ENCODE results near the gene MCOLN2.
"Not testable (repeated sequence)": the region's sequence is repeated elsewhere in the genome, so short reads cannot be mapped to it uniquely, and the experiment has no call there.

MCOLN2 gene

DNA sequence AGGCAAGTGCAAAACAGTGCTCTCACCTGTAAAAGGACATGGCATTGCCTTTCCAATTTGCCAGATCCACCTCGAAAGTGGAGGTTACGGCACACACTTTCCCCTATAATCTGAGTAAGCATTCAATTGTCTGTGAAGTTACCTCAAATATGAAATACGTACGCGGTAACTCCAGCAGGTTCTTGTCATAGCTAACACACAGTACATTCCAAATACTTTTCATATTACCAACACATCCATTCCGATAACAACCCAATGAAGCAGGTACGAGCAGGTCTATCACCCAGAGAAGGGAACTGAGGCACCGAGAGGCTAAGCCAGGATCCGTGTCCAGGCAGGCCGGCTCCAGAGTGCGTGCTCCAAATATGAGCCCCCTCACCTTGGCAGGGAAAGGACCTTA, 57.2 kb downstream of the MCOLN2 start:
- DNase-seq: no peak

DNA sequence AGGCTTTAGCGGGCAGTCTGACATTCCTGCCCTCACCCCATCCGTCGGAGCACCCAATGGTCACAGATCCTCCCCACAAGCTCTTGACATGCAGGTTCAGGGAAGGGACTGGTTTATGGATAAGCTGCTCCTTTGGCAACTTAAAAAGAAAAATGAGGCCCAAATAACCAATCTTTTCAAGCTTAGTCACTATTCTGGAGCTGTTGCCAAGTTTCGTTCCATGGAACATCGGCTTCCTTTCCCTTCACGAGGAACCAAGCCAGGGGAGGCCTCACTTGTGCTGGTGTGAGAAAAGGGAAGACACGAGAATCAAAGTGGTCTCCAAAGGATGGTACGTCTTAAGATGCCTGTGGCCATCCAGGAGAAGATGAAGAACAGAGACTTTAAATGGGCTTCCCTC, 57.8 kb downstream of the MCOLN2 start:
- no peak for DNase-seq

DNA sequence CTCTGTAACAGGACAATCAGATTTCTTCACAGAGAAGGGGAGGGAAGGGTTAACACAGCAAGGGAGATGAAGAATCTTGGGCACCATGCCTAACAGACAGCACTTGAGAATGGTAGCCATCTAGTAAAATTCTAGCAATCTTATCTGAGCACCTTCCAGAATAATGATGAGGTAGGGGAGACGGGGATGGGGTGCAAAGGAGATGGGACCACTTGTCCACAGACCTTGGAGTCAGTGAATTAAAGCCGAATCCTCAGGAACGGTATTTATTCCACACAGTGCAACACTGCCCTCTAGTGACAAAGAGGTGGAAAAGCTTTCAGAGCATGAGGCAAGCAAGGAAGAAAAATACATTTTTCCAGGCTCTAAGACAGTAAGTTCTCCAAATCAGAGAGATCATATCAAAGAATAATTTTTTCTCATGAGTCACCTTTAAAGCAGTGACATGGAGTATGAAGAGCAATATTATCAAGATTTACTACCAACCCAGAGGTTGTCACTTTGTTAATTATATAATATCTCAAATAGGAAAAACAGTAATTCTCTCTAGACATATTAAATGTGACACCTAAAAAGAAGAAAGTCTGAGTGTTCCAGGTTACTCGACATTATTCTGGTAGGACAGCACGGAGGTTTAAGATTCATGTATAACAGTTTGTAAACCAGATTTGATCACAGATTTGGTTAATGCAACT, 60.6 kb downstream of the MCOLN2 start:
- DNase-seq: peak; percentile 5

DNA sequence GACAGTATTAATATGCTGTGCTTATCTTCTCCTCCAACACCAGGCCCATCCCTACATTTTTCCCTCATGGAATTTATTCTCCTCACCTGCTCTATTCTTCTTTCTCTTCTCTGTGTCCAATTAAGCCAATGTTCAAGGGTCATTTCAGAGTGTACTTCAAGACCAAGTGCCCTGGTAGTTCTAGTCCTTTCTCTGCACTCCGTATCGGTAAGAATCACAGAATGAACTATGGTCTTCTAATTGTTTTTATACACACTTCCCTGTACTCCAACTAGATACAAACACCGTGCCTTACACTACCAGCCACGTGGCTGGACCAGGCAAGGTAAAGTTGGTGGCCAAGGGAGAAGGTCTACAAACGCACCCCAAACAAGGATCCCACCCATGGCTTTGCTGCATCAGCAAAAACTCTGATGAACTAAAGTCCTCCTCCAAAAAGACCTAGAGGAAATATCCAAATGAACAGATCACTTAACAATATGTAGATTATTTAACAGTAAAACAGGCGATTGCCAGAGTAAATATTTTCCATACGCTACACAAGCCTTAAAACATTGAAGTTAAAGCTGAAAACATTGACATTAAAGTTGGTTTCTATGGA, 63.8 kb downstream of the MCOLN2 start:
- no peak for DNase-seq

DNA sequence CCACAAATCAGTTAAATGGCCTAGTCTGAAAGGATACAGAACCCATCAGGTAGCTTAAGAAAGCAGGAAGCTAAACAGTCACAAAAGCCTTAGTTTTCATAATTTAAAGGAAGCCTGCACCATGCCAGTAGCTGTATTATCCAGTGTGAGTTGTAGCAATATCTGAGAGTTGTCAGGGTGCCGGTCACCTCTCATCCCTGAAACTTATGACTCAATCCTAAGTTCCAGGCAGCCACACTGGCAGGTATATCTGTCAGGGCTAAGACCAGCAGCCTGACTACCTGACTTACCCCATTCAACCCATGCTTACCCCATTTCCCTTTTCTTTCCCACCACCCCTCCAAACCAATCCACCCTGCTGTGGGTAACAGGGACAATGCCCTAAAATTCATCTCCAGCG, 66.1 kb downstream of the MCOLN2 start:
- no peak for DNase-seq

DNA sequence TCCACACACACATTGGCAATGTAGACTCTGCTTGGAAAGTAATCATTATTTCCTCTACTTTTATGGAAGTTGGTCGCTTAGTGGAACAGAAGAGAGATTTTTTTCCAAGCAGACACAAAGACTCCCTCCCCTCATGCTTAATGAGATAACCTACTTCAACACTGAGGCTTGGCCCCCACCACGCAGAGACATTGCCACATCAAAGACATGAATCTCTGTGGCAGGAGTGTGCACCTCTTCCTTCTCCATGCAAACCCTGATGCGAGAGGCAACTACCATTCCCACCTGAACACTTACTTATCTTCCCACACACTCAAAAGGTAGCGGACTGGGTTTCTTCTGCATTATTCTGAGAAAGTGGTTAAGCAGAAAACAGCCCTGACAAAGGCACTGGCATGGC, 66.6 kb downstream of the MCOLN2 start:
- no peak for DNase-seq

DNA sequence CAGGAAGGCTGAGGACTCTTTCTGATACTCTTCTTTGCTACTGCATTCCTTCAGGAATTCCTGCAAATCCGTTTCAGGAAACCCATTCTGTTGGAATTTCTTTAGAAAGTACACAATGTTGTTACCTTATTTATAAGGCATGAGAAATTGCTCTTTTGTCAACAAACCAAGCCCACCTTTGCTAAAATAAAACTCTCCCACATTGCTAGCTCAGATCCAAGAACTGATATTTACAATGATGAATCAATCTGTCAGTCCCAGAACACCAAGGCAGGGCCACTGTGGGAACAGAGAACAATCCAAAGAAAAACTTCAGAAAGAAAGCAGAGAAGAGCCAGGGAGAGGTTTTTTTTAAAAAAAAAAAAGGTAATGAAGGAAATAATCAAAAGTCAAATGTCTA, 67.3 kb downstream of the MCOLN2 start:
- DNase-seq: no peak

DNA sequence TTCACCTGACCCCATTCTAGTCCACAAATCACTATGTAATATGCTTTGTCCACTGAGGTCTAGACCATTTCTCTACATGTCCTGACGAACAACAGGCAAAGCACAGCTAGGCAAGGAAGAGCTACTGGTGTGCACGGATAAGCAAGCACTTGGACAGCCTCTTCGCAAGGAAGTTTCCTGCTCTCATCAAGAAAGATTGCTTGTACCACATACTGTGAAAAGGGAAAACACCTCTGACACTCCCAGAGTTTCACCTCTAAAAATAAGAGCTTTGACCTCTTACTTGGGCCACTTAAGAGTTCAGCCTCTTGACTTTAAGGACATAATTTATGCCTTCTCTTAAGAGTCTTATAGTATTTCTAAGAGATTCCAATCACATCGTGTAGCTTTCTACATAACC, 67.9 kb downstream of the MCOLN2 start:
- DNase-seq: no peak

DNA sequence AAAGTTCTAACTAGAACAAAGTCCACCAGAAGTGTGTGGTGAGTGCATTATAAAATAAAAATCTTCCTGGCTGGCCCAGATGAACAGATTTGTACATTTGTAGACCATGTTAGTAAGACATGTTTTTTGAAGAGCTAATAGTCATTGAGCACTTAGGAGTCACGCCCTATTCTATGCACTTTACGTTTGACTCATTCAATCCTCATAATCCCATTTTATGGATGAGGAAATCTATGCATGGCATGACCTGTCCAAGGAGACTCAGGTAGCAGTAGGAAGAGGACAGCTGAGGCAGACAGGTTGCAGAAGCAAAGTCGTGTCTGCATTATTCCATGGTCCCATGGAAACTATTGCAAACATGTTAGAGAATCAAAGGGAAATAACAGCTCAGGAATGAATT, 73.6 kb downstream of the MCOLN2 start:
- no peak for DNase-seq

DNA sequence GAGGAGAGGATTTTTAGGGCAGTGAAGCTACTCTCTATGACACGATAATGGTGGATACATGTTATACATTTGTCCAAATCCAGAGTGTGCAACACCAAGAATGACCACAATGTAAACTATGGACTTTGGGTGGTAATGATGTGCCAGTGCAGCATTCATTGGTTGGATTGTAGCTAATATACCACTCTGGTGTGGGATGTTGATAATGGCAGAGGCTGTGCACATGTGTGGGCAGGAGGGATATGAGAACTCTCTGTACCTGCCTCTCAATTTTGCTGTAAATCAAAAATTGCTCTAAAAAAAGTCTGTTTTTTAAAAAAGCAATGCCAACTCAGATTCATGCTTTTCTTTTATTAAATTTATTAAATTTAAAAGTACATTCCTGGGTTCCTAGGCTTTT, 76.8 kb downstream of the MCOLN2 start:
- no peak for DNase-seq

DNA sequence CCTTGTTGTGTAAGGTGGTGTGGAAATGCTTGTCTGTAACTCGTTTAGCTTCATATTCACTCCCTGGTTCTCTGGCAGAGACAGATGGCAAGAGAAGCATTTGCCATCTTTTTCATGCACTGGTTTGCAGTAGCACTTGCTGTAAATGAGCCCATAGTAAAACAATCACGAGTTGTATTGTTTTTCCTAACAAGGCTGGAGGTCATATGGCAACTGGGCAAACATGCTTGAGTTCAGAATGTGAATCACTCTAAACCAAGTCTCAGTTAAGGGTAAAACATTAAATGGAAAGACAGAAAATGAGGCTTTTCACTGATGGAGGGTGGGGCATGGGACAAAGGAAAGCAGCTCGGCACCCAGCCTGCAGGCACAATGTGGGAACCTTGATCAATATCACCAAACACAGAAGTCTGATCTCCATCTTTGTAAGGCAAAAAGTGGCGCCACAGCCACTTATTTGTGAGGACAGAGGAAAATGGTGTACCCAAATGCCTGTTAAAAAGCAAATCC, 77.4 kb downstream of the MCOLN2 start:
- no peak for DNase-seq

DNA sequence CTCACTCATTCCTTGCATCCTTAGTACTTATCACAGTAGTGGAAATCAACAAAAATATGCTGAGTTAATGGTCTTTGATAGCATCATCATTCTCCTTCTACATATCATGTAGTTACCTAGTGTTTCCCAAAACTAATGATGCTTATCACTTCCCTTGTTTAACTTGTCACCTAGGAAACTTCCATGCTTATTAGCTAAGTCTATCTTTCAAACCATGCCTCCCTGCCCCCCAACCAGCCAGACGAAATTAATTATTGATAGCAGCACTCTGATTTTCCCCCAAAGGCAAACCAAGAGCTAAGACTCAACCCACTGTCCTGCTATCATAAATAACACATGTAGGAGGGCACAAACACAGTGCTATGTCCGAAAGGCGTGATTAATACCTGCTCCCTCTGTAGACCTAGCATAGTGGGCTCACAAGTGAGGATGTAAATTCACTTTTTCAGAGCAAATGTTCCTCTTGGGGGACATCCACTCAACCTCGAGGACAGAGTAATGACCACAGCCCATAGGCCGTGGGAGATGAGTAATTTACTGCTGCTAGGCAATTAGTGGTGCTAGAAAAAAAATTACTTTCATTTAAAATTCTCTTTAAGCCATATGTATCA, 78.1 kb downstream of the MCOLN2 start:
- no peak for DNase-seq

DNA sequence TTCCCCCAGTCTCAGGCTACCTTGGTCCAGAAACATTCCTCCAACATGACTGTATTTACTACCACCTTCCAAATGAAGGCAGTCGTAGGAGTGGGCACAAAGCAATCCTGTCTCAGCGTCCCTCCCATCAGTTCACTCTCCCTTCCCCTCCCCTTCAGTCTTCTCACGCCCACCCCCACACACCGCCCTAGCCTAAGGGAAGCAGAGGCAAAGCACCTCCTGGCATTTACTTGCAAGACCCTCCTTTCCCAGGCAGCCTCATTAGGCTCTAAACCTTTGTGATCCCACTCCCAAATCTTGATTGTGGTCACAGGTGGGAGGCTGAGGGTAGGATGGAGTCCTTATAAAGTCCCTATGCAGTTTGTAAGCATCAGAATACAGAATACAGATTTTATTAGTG, 80.0 kb downstream of the MCOLN2 start:
- DNase-seq: no peak

DNA sequence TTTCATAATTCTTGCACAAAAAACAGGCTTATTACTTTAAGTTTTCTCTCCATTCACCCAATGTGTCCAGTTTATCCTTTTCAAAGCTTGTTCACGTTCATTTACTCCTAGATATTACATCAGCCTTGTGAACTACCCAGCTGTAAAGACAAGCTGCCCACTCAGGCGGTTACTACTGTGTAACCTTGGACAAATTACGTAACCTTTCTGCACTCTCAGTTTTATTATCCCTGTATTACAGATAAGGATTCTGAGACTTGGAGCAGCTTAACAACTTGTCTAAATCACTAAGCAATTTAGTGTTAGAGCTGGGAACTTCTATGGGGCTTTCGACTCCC, 83.4 kb downstream of the MCOLN2 start:
- DNase-seq: no peak

DNA sequence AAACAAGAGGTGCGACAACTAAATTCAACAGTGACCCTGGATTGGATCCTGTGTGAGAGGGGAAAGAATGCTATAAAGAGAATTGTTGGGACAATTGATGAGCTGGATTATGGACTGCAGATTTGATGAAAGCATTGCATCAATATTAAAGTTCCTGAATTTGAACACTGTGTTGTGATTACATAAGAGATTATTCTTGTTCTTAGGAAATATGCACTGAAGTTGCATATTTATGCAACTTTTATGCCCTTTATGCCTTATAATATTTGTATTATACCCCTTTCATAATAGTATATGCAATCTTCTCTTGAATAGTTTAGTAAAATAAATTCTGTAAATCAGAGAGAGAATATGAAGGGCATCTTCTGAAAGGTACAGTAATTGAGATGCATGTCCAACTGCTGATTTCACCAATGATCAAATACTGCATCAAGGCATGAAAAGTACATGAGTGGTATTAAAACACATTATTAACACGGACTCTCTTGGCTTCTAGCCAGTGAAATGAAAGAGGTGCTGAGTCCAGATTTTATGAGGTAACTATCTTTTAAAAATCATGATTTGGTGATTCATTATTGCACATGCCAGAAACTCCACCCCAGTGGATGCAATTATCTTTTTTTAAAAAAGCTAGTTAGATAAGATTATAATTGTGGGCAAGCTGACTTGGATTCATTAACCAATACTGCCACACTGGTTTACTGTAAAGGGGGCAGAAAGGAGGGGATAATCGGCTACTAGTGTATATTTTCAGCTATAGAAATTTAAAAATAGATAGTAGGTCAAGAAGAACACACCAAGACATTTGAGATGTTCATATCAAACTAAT, 84.0 kb downstream of the MCOLN2 start:
- no peak for DNase-seq

DNA sequence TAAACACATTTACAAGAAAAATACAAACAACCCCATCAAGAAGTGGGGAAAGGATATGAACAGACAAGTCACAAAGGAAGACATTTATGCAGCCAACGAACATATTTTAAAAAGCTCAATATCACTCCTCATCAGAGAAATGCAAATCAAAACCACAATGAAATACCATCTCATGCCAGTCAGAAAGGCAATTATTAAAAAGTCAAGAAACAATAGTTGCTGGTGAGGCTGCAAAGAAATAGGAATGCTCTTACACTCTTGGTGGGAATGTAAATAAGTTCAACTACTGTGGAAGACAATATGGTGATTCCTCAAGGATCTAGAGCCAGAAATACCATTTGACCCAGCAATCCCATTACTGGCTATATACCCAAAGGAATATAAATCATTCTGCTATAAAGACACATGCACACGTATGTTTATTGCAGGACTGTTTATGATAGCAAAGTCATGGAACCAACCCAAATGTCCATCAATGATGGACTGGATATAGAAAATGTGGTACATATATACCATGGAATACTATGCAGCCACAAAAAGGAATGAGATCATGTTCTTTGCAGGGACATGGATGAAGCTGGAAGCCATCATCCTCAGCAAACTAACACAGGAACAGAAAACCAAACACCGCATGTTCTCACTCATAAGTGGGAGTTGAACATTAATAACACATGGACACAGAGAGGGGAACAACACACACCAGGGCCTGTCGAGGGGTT, 88.0 kb downstream of the MCOLN2 start:
- DNase-seq: not testable (repeated sequence)

DNA sequence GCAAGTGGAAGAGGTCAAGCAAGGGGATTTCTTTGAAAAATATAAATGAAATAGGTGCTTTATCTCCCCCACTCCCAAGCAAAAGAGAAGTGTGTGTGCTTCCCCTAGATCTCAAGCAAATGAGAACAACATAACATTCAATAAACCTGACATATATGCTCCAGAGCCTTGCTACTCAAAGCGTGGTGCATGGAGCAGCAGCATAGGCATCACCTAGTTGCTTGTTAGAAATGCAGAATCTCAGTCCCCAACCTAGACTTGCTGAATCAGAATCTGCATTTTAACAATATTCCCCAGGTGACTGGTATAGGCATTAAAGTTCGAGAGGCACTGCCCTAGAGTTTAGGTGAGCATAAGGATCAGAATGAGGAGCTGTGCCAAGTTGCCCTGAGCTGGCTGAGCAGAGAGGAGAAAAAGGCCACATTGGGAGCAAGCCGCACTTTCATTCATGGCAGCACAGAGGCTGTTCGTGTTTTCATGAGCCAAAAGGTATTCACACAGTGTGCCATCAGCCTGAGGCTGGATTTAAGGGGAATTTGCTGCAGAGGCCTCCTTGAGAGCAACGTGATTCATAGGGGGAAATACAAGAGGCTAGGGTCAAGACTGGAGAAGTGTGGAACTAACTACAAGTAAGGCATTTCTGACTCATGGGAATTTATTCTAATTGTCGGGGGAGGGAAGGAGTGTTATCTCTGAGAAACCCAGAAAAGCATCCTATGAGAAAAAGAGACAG, 89.7 kb downstream of the MCOLN2 start:
- no peak for DNase-seq

DNA sequence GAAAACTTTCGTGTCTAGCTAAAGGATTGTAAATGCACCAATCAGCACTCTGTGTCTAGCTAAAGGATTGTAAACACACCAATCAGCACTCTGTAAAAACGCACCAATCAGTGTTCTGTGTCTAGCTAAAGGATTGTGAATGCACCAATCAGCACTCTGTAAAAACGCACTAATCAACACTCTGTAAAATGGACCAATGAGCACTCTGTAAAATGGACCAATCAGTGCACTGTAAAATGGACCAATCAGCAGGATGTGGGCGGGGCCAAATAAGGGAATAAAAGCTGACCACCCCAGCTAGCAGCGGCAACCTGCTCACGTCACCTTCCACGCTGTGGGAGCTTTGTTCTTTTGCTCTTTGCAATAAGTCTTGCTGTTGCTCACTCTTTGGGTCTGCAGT, 94.2 kb downstream of the MCOLN2 start:
- not testable (repeated sequence) for DNase-seq

DNA sequence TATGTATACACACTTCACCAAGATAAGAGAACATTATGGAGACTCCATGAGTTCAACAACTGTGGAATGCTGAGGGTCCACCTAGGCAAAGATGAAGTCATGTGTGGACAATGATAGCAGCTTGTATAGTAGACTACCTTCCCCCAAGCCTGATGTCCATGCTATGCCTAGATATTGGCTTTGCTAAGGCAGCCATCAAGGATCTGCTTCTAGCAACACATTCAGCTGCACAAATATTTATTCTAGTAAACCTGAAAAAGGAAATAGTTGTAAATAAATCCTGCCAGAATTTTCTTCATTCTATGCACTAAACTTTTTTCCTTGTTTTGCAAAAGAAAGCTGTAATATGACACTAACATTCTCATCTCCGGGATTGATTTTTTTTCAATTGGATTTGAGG, 96.9 kb downstream of the MCOLN2 start:
- DNase-seq: no peak

DNA sequence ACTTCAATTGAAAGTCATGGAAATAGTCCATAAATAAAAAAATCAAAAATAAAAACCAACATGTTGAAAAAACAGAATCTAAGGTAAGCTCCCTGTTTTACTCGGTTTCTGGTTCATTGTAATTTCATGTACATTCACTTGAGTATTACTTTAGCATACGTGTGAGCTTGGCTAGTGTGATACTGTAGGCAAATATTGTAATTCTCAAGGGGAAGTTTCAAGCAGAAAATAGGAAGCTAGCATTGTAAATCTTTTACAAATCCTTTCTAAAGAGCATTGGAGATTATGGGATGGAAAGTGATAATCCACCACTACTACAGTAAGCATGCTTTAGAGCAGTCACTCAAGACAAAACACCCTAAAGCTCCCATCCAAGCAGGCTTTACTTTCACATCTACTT, 100.6 kb downstream of the MCOLN2 start:
- DNase-seq: no peak

DNA sequence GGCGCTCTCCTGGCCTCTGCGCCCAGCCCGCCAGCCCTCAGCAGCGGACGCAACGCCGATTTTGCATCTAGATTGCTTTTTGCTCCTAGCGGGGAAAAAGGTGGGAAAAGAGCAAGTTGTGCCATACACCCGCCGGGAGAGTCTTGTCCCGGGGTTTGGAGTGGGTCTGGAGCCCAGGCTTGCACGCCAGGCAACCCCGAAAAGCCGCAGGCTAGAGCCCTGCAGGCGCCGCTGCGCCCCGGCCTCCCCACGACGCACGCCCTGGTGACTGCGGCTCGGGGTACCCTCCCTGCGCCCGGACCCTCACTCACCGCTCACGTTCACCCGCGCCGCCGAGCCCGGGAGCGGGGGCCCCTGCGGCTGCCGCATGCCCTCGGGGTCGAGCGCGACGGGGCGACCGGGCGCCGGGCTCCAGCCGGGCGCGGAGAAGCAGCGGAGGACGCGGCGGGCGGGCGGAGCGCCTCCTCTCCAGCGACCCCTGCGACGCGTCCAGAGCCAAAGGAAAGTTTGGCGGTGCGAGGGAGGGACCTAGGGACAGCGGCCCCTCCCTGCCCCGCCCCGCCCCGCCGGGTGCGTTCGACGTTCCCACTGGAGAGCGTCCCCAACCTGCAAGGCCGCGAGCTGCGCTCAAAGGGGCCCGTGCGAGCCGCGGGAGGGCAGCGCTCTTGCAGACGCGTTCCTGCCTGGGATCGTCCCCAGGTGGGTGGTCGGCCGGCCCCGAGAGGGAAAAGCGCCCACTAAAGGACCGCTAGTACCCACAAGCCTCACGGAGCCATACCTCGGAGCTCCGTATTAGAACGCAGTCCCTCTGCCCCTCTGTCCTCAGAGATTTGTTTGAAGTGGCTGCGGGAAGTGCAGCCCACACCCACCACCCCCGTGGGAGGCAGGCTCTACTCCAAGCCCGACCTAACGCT, 104.0 kb downstream of the MCOLN2 start, which contains the start of gene LPAR3:
Gene LPAR3, minus strand, starts transcription at position 502 of the 914 bp plus-strand sequence. CDS start 27,086 bp downstream, outside the sequence.
- DNase-seq: peak; percentile 32
